GM19238 (cell line): ENCODE data around the gene RRBP1.

Experiments used
- DNase-seq: peaks from one replicate; pipeline ENCODE4 v3.0.0; 2011; ENCODE audit warnings: low spot score; ENCODE audit not compliant: insufficient read length

The RRBP1 gene

DNA sequence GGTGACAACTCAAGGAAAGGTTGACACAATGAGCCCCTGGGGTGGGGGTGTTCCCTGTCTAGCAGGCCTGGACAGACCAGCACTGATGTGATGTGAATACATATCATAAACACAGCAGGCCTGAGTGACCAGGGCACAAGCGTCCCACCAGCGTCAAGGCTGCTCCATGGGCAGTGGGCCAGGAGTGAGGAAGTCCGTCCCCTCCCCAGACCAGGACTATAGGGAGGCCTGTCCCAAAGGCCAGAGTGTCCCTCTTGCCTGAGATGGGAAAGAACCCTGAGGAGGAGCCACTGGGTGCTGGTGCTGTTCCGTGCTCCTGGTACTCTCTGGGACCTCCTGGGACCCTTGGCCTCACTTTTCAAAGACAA lies 44.6 kb downstream of the RRBP1 start:
- no peak for DNase-seq

DNA sequence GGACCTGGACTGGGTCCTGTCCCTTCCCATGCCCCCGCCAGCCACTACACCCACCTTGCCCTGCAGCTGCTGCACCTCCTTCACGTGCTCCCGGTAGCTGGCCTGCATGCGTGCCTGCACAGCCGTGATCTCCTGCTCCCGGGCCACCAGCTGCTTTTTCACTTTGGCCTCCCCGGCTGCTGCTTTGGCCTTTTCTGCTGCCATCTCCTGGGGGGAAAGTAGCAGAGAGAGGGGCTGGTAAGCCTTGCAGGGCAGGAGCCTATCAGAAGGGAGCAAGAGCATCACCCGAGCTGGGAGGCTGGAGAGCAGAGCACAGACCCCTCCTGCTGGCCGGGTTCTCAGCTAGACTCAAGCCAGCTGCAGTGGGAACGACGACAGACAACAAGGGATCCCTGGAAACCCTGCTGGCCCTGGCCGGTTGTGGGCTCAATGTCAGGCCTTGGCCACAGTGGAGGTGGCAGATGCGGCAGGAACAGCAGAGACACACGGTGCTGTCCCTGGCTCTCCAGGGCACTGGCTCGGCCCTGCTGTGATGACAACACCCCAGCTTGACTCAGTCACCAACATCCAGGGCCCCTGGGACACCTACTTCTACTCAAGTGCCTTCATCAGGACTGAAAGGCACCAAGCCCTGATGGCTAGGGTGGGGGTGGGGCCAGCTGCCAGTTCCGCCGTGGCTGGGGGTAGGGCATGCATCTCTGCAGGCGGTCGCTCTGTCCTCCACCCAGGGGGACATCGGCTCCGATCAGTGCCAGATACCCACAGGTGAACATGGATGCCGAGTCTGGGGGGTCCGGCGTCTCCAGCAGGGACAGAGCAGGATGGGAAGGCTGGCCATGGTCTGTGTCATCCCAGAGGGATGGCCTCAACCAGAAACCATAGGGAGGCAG lies 45.3 kb downstream of the RRBP1 start:
- DNase-seq = no peak

DNA sequence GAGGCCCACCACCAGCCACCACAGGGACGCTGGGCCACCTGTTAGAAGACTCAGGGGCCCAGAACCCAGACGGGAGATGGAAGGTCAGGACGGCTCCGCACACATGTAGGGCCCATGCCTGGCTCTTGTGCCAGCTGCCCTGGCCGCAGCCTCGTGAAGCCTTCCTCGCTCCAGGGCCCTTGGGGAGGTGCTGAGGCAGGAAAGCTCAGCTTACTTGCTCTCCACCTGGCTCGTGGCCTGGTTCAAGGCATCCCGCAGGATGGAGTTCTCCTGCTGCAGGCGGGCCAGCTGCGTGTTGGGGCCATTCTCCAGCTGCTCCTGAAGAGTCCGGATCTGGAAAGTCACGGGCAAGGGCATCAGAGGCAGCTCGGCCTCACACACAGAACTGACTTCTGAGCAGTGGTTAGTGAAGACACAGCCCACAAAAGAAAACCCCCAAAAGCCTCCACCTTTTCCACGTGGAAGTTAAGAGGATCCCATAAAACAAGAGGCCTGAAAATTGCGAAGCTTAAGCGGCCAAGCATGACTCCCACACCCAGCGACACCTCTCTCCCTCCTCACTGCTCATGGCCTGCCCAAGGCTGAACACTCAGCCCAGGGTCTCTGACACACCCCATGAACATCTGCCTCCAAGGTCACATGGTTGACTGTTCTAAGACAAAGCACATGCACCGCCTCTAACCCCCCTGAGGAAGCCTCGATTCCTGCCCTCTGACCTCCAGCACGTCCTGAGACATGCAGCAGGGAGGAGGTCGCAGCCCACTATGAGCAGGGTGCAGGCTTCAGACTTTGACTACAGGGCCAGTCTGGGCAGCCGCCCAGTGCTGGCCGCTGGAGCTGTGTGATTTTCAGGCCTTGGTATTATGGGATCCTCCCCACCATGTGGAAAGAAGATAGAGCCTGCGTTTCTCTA lies 46.5 kb downstream of the RRBP1 start:
- no peak for DNase-seq

DNA sequence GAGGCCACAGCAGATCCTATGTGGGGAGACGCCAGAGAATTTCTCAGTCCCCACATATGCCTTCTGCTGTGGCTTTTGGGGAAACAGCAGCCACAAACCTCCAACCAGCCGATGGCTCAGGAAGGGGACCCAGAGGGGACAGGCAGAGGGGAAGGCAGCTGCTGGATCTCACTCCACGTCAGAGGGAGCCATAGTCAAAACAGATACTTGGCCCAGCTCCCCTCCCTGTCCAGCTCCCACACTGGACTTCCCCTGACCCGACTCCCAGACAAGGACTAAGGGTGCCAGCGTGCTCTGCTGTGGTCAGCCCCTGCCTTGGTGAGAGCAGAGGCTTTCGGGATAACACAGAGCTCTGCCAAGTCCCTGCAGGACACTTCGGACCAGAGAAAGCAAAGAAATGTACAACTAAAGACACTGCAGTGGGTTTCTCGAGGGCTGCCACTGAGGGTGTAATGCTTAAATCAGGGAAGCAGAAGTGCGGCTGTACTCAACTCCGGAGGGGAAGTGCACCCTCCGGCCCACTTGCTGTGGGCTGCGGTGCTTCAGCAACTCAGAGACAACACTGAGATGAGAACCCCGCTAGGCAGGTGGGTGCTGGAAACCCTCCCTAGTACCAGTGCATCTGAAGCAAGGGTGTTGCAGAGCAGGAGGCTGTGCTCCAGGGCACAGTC lies 47.2 kb downstream of the RRBP1 start:
- DNase-seq = no peak

DNA sequence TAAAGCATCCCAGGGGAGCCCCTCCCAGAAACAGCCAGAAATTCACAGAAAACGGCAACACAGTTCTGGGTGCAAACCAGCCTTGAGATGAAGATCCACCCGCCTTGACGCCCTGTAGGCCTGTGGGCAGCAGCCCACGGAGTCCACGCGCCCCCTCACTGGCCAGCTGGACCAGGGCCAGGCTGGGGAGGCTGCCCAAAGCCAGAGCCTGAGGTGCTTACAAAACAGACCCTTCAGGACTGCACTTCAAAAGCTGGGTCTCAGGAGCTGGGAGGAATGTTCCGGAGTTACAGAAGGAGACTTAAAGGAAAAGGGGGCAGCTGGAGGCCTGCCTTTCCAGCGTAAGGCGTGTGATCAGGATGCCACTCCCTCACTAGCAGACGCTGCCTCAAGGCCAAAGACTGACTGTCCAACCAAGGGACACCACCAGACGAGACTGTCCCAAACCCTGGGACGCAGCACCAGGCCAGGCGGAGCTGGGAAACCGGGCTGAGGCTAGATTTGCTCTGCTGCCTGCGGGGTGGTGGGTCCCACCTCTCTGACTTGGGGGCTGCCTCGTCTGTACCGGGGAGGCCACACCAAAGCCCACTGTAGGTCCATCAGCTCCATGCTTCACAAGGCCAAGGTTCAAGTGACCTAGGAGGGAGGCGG lies 48.1 kb downstream of the RRBP1 start:
- no peak for DNase-seq

DNA sequence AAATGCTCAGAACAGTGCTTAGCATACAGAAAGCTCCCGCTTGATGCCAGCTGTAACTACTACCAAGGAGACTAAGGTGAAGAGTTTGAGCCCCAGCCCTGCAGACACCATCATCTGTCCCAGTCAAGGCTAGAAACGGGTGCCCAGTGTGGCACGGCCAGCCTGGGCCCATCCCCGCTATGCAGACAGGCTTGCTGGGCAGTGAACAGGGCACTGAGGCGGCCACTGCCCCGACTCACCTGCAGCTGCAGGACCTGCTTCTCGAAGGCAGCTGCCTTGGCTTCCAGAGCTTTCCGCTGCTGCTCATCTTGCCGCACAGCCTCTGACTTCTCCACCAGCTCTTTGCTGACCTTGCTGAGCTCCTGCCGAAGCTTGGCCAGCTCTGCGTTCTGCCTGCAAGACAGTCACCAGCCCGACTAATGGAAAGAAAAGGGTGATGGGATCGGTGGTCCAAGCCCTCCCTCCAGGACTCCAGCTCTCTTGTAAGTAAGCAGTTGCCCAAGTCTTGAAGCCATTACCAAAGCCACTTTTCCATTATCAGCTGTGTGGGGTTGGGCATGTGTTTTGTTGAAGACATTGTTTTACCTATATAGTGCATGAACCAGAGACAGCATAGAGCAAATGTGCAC lies 48.7 kb downstream of the RRBP1 start:
- DNase-seq = no peak

DNA sequence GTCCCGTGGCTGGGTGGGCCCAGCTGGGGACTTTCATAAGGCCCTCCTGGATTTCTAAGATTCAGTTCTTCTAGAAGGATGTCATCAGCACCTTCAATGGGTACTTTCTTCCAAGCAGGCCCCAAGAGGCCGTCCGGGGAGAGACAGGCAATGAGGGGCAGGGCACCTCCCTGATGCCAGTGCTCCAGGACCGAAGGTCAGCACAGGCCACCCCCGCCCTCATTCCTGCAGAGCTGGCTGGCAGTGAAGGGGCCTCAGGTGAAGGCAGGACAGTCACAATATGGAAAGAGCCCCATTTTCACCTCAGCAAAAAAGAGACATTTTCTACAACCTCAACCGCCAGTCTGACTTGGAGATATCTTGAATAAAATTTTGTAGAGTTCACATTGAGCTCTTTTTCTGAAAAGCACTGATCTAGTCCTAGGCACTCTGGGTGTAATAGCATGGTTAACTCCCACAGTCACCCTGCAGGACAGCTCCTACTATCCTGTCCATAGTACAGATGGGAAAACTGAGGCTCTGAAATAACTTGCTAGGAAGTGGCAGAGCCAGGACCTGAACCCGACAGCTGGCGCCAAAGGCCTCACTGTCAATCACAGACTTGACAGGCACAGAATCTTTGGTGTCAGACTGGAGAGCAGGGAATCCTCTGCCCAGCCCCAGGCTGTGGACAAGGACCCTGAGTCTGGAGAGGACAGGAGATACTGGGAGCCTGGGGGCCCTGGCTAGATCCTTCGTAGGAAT lies 50.3 kb downstream of the RRBP1 start:
- DNase-seq = no peak

DNA sequence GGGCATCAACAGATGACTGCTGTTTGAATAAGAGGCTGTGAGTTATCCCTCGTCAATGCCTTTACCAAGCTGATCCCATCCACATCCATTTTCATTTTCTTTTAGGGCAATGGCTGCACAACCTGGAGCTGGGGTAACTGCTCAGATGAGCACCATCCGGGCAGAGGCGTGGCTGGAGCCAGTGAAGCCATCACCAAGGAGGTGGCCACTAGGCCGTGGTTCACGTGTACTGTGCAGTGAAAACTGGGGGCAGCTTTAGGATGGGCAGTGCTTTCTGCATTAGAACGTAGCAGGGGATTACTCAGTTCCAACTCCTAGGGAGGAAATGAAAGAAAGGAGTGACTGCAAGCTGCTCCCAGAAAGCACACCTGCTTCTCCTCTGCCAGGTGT lies 51.2 kb downstream of the RRBP1 start:
- DNase-seq = no peak

DNA sequence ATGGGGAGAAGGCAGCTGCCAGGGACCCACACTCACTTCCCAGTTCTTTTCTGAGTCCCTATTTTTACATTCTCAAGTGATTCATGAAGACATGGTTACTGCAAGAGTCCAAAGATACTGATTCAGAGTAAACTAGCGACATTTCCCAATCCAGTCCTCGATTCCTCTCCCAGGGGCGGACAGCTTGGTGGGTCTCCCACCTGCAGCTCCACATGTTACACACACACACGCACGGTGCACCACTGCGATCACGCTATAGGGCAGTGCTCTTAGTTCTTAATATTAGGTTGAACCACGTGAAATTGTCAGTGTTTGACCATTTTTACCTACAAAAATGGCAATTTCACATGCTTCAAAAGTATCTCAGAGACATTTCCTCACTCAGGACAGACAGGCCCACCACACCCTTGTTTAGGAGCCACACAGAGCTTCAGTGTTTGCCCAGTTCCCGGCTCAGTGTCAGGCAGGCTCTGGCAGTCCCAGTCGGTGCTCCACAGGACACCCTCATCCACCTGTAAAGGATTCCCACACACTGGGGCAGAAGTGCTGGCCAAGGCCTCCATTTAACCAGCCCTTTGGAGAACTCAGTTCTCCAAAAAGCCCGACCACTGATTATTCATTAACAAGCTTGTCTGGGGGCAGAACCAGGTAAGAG lies 51.8 kb downstream of the RRBP1 start:
- no peak for DNase-seq

DNA sequence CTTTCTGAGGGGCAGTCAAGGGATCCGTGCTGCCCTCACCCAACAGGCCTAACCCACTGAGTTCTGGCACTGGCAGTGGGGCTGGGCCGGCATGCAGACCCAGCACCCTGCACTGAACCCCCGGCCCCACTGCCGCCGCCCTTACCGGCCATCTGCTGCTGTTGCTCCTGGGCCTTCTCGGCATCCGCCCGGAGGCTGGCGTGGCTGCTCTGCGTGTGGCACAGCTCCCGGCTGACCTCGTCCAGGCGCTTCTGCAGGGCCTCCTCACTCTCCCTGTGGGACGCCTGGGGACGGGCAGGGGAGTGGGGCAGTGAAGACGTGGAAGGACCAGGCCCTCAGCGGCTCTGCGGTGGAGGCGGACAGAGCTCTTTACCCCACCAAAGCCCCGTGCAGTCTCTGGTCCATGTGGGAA lies 52.4 kb downstream of the RRBP1 start:
- no peak for DNase-seq

DNA sequence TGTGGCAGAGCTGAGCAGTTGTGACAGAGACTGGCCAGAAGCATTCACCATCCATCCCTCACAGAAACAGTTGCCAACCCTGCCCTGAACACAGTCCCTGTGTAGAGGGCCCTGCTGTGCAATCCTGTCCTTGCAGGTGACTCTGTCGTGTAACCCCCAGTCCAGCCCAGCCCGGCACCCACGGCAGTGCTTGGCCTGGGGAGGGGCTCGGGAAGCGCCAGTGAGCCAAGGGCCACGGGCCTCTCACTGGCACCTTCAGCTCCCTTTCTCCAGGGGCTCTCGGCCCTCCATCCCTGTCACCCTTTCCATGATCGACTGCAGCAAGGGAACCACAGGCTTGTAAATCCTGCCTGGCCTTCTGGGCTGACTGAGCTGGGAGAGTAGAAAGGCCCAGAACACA lies 53.0 kb downstream of the RRBP1 start:
- no peak for DNase-seq

DNA sequence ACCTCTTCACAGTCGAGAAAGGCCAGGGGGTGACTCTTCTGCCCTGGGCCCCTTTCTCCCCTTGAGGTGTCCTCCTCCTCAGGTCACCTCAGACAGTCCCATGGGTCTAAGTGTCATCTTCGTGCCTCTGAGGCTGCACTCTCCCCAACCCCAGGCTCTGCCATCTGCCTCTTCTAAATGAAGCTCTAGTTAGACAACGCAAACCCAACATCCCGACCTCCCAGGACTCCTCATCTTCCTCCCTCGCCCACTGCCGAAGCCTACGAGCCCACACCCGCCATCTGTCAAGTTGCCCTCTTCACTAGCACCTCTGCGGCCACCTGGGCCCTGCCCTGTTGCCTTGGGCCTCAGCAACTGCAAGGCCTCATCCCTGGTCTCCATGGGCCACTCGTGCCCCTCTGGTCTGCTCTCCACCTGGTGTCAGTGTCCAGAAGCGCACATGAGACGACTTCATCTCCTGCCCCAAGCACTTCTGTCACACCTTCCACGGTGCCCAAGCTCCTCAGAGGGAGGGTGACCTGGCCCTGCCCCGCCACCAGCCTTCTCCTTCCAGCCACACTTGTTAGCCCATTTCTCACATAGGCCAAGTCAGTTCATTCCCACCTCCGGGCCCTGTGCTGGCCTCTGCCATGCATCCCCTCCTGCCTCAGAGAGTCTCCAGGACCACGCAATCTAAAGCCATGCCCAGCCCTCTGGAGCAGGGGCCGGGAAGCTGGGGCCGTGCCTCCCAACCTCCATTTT lies 53.8 kb downstream of the RRBP1 start:
- no peak for DNase-seq

DNA sequence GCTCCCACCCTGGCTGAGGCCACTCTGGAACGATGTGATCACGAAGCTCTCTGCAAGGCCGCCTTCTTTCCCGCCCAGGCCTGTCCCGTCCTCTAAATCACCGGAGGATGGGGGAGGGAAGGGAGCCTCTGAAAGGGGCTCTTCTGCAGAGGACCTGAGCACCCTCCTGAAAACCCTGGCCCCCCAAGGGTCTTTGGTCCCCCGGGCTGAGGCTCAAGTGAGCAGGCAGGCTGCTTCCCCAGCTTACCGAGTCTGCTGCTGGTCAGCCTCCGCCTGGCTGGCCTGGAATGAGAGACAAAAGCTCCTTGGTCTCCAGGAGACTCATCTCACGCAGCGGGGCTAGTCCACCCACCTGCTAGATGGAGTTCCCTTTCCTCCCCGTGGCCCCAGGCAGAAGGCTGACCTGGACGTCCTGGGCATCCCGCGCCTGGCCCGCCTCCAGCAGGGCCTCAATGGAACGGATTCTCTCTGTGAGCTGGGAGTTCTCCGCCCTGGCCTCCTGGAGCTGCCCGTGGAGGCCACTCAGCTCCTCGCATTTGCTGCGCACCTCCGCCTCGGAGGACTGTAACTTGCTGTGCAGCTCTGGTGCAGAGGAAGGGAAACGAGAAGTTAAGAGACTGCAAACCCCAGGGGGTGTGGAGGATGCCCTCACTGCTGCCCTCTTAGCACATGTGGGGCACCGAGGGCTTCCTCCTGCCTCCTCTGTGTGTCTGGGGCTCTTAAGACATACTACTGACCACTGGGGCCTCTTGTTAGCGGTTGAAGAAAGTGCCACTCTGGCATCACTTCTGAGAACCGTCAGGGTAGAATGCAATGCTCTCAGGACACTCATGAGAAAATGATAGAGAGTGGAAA lies 54.7 kb downstream of the RRBP1 start:
- DNase-seq = no peak

DNA sequence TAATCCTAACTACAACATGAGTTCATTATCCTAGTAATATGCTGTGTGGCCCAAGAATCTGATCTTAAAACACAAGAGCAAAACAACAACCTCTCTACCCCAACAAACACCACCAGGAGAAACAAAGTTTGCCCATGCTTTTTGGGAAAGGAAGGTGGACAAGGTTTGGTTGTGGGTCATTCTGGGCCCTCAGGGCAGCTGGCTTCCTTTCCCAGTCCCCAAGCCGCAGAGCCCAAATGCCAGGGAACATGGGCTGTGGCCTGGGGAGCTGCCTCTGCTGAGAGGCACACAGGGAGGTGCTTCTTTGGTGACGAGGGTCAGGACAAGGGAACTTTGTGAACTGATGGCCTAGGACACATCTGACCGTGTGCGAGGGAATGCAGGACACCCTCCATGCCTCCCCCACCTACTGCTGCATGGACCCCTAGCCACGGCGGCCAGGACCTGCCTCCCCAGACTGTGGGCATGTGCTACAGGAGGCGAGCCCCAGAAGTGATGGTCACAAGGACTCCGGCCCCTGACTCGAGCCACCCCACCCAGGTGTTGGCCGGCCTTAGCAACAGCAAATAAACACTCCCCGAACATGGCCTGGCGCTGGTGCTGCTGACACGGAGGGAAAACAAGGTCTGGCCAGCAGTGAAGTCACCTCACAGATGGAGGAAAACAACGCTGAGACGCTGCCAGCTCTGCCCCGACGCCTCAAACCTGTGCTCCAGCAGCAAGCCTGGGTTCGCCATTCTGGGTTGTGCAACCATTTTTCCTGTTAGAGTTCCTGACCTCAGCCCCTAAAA lies 55.6 kb downstream of the RRBP1 start:
- no peak for DNase-seq

DNA sequence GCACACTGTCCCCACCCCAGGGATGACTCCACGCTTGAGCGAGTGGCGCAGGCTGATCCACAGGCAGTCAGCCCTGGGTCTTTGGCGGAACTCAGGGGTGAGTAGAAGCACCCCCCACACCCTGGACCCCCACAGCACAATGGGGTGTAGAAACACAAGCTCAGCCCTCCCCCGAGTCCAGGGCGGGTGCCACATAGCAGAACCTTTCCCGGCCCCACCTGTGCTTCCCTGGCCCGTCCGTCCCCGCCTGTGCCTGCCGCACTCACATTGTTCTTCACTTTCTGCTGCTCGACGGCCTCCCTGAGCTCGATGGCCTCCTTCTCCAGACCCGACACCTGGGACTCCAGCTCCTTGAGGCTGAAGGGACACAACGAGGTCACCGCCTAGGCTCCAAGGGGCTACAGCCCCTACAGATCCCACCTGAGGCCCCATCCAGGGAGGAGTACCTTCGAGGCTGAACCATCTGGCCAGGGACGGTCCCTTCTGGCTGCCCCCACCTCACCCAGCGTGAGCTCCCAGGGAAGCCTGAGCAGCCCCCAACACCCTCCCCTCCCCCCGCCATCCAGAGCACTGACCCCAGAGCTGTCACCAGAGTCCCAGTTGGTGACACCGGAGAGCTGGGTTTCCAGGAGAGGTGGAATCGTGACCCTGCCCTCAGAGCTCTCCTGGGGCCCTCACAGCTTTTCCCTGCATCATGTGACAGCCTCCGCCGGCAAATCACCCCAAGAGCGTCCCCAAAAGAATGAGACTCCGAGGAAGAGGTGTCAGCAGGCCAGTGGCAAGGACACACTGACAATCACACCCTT lies 56.6 kb downstream of the RRBP1 start:
- no peak for DNase-seq

DNA sequence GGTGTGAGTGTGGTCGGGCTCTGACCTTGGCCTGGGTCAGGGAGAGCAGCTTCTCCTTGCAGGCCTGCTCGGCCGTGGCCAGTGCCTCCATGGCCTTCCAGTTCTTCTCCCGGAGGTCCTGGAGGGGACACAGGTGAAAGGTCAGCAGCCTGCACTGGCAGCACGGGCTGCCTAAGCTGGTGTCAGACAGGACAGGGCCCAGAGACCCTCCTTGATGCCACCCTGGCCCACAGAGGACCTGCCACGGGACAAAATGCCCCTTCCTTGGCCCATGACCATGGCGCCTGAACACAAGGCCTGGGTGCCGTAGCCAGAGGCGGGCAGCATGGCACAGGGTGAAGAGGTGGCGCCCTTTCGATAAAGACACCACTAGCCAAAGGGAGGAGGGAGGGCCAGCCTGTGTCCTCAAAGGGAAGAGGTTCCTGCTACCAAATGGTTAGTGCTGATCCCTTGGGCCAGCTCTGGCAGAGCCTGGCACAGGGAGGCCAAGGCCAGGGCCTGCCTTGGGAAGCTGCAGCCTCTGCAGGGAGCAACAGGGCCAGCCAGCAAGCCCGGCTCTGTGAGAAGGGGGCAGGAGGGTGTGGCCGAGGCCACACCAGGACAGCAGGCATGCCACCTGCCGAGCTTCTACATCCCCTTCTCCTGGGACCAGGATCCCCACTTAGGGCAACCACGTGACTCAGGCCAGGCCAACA lies 57.3 kb downstream of the RRBP1 start:
- DNase-seq = no peak
